Dedifferentiated amniotic fluid mesenchymal stem cell (primary cell): ENCODE results near the gene DLG3.

ENCODE experiments used
- DNase-seq: peaks from one replicate; pipeline ENCODE4 v3.0.0-alpha.2; 2016; ENCODE audit errors: extremely low spot score

The DLG3 gene

DNA sequence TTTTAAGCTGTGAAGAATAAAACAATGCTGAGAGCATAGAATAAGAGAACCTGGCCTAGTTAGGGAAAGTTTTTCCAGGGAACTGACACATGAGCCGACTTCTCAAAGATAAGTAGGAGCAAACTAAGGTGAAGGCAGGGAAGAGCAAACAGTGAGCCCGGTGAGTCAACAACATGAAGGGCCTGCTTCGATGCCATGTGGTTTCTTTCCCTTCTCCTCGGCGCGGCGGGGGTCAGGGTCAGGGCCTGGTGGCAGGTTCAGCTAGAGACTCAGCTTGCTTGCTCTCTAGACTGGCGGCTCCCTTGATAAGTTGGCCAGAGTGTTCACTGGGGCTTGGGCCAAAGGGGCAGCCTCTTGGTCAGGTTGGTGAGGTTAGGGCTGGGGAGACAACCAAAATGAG, 81.1 kb downstream of the DLG3 start:
- DNase-seq, result no peak

DNA sequence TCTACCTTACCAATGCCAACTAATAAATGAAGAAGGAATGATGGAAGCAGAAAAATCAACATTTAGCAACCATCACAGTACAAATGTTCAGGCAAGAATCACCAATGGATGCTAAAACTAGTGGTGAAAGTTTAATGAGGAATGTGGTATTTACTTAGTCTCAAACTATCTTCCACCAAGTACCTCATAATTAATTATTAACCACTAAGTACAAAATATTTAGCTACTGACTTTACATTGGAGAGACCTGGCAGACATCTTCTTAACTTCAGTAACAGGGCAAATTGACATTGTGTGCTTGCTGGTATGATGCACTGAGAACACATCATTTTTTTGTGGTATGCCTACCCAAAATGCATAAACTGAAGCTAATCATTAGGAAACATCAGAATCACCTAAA, 82.4 kb downstream of the DLG3 start:
- DNase-seq, result no peak

DNA sequence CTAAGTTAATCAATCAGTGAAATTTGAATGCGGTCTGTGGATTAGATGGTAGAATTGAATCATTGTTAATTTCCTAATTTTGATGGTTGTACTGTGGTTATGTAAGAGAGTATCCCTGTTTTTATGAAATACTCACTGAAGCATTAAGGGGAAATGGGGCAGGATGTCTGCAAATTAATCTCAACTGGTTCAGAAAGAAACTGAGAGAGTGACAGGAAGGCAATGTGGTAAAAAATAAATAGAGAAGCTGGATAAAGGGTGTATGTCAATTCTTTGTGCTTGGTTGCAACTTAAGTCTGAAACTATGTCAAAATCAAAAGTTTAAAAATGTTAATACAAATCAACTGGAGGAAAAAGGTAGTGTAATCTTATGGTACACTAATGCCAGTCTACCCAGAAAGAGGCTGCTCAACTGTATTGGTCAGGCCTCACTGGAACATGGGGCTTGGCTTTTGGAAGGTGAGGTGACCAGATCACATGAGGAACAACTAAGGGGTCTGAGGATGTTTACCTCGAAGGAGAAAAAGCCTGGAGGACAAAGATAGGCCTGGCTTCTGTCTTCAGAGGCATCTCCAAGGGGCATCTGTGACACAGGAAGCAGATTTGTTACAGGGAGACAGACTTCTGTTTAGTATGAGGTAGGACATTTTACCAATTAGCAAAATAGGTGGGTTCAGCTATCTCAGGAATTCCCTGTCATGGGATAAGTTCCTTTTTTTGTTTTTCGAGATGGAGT, 83.1 kb downstream of the DLG3 start:
- DNase-seq, result no peak

DNA sequence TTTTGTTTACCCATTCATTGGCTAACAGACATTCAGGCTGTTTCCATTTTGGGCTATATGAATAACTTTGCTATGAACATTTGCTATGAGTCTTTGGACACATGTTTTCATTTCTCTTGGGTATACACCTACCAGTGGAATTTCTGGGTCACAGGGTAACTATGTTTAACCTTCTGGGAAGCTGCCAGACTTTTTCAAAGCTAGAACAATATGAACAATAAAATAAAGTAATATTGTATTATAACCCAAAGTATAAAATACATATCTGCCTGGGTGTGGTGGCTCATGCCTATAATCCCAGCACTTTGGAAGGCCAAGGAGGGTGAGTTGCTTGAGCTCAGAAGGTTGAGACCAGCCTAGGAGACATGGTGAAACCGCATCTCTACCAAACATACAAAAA, 90.6 kb downstream of the DLG3 start:
- DNase-seq, result no peak

DNA sequence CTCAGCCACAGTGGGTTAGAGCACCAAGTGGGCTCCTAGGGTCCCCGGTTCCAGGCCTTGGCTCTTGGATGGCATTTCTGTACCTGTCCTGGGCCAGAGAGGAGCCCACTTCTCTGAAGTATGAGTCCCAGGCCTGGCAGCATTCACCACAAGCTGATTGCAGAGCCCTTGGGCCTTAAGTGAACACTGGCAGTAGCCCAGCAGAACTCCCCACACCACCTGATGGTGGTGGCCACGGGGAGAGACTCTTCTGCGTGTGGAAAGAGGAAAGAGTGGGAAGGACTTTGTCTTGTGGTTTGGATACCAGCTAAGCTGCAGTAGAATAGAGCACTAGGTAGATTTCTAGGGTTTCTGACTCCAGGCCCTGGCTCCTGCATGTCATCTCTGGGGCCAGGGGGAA, 104.8 kb downstream of the DLG3 start:
- no peak for DNase-seq

DNA sequence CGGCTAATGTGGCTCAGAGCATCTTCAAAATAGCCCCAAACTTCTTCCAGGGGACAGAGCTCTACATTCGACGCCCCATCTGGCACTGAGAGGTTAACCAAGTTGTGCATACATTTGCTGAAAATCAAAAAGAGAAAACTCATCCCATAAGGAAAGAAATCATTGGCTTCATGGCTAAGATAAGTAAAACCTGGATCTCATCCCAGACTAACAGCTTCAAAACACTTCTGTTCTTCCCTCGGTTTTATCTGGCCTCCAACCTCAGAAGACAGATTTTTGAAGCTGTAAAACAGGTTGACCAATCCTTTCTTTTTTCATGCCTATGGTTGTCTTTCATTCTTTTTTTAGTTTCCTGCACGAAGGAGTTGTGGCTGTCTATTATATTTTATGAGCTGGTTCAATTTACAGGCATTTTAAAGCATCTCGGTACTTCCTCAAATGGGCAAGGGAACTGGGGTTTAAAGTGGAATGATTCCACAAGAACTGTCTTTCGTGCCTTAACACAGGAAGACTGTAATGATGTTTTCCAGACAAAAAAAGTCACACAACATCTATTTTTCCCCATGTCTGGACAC, 107.6 kb downstream of the DLG3 start:
- no peak for DNase-seq

DNA sequence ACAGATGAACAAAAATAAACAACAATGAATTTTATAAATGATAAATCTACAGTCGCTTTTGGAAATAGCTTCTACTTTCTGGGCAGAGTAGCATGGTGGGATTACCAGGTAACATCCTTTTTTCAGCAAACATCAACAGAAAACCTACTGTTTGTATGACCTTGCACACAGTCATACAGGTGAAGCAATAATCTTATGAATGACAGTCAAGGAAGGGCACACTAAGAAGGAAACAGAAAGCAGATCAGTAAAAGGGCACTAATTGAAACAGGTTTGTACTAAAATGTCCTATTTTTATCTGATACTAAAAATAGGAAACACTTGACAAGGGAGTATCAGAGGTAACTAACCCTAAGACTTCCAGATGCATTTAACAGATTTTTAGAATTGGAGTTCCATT, 108.9 kb downstream of the DLG3 start:
- no peak for DNase-seq

DNA sequence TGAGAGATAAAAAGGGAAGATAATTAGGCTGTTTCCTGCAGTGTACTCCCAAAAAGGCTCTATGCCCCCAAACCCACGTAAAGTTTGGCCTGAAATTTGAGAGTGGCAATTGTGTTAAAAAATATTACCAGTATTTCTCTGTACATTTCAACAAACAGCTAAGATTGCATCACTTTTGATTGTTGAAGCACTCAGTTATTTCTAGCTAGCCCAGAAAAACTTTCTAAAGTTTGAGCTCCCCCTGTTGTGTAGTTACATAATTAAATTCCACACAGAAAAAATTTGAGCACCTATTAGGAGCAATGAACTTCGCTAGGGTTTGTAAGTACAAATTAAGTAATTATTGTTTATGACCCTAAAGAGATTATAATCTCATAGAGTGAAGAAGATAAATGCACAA, 109.4 kb downstream of the DLG3 start:
- peak; percentile 78 for DNase-seq

DNA sequence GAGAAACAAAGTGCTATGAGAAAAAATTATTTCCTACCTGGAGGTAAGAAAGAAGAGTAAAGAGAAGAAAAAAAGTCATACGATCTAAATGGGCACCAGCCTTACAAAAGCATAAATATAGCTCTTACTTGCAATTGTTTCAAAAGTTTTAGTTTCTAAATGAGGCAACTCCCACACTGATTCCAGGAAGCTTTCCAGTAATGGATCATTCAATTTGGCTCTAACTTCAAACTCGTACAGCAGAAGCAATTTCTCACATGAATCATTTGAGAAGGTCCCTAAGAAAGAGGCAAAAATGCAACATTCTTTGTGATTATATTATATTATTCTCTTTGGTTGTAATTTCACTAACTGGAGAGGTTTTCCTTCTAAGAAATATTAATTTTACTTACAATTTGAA, 109.9 kb downstream of the DLG3 start:
- DNase-seq, result peak; percentile 20

DNA sequence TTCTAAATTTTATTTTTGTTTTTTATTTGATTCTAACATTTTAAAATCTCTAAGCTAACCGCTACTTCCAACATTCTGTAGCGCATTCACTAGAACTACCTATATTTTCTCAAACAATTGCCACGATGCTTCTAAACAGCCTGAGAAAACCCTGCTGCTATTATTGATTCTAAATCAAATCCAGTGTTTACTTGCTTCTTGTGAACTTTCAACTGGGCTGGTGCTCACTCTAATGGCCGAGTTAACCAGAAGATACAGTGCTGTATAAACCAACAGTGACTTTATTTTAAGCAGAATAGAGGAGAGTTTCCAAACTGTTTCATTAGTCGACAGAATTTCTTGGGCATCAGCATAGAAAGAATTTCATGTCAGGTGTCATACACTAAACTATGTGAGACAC, 110.3 kb downstream of the DLG3 start:
- no peak for DNase-seq
